Natural killer cell treated with Interleukin-12 subunit alpha and Interleukin-12 subunit beta and Interleukin-15 and Interleukin-18, amount 100 ng/mL, for 72 hours (primary cell): ENCODE measurements around the gene KRTAP9-1. TPM values are rescaled to one million over a fixed set of nuclear protein-coding genes. Genes with fewer than 3 reads are reported as not detected.

Source experiments
- ATAC-seq, 2 donors: fragments of 150-1000 bp; cut with Tn5 transposase in 1 of 2; sonication (Bioruptor Pico), chemical (Tn5 transposase) in 1 of 2; 2 replicates each; pipeline ENCODE4 v1.10.0; 2021
- DNase-seq: peaks from one replicate; pipeline ENCODE4 v3.0.0; 2022; ENCODE audit warnings: low spot score
- H3K27ac Mint-ChIP-seq, 2 donors: 1 replicate in 1 of 2; 2 replicates in 1 of 2; pipeline ENCODE4 v1.8.0; 2022; ENCODE audit warnings: mixed read lengths in 2 of 2, mild to moderate bottlenecking in 1 of 2, moderate library complexity in 1 of 2
- H3K27me3 Mint-ChIP-seq, 2 donors: 1 replicate in 1 of 2; 2 replicates in 1 of 2; pipeline ENCODE4 v1.8.0; 2022; ENCODE audit warnings: mixed read lengths in 2 of 2
- H3K36me3 Mint-ChIP-seq: one replicate; pipeline ENCODE4 v1.8.0; 2022; ENCODE audit warnings: mixed read lengths
- H3K4me1 Mint-ChIP-seq, 2 donors: 1 replicate in 1 of 2; 2 replicates in 1 of 2; pipeline ENCODE4 v1.8.0; 2022; ENCODE audit warnings: low read depth in 2 of 2, mixed read lengths in 2 of 2, mild to moderate bottlenecking in 1 of 2
- H3K4me3 Mint-ChIP-seq: one replicate; pipeline ENCODE4 v1.8.0; 2022; ENCODE audit warnings: mixed read lengths
- H3K9me3 Mint-ChIP-seq: 2 replicates; pipeline ENCODE4 v1.8.0; 2022; ENCODE audit warnings: mixed read lengths
- total RNA-seq, 2 donors: library from RNA; stranded (reverse); gene quantifications; one replicate each; pipeline ENCODE4 v1.2.3, GENCODE V29; 2022

KRTAP9-1 gene
- total RNA-seq, 2 donors from 2014 or later, result not detected

- H3K4me1 Mint-ChIP-seq, result no peaks in the 10 kb centered on the region
- H3K36me3 Mint-ChIP-seq, result no peaks in the 10 kb centered on the region
- DNase-seq (no peak), ATAC-seq (no peak)
- H3K9me3 Mint-ChIP-seq, result no peaks in the 10 kb centered on the region
- H3K27me3 Mint-ChIP-seq, result peaks cover 10 to 12% of the 10 kb centered on the region in 2 donors
- no peak overlapping the region for H3K4me3 Mint-ChIP-seq
- no peak overlapping the region for H3K27ac Mint-ChIP-seq
Measured at GRCh38 chr17:41163828-41164227, 25.9 kb upstream of the KRTAP9-1 start.

DNA sequence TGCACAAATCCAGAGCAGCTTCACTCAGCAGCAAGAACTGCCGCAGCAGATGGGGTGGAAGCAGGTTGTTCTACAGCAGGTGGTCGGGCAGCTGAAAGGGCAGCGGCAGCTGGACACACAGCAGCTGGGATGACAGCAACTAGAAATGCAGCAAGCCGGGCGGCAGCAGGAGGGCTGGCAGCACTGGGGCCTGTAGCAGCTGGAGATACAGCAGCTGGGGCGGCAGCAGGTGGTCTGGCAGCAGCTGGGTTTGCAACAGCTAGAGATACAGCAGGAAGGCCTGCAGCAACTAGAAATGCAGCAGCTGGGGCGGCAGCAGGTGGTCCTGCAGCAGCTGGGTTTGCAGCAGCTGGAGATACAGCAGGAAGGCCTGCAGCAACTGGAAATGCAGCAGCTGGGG lies 22.1 kb upstream of the KRTAP9-1 start:
- Mint-ChIP-seq H3K4me1 (no peaks in the 10 kb centered on the region), H3K27ac (no peak overlapping the region), H3K9me3 (no peaks in the 10 kb centered on the region)

GRCh38 chr17:41168121-41168520 lies 21.6 kb upstream of the KRTAP9-1 start, which contains the start of gene KRTAP4-3:
Gene KRTAP4-3 (minus strand): TSS chr17:41168221. CDS start chr17:41168172, 49 bp downstream.
- Mint-ChIP-seq H3K9me3 (no peaks in the 10 kb centered on the region), H3K36me3 (no peaks in the 10 kb centered on the region), H3K4me3 (no peak within 1 kb of the TSS), H3K27me3 (peaks cover 13 to 14% of the 10 kb centered on the region in 2 donors), H3K4me1 (no peaks in the 10 kb centered on the region), H3K27ac (no peak within 1 kb of the TSS)
- DNase-seq (no peak), ATAC-seq (no peak)

More for the DNA sequence above, 22.1 kb upstream of the KRTAP9-1 start:
- no peak for ATAC-seq
- no peak for DNase-seq
- Mint-ChIP-seq H3K4me3 (no peak overlapping the region), H3K36me3 (no peaks in the 10 kb centered on the region), H3K27me3 (peaks cover 15 to 16% of the 10 kb centered on the region in 2 donors)

- H3K36me3 Mint-ChIP-seq, result no peaks in the 10 kb centered on the region
Measured at GRCh38 chr17:41171886-41172285, 17.8 kb upstream of the KRTAP9-1 start.

GRCh38 chr17:41176744-41177387 lies 12.8 kb upstream of the KRTAP9-1 start:
- Mint-ChIP-seq H3K27ac (no peak overlapping the region), H3K9me3 (no peaks in the 10 kb centered on the region), H3K27me3 (peaks cover 7 to 31% of the 10 kb centered on the region in 2 donors), H3K4me1 (no peaks in the 10 kb centered on the region), H3K4me3 (no peak overlapping the region), H3K36me3 (no peaks in the 10 kb centered on the region)
- ATAC-seq (no peak), DNase-seq (no peak)

More at GRCh38 chr17:41171886-41172285, 17.8 kb upstream of the KRTAP9-1 start:
- ATAC-seq, result no peak
- Mint-ChIP-seq H3K9me3 (no peaks in the 10 kb centered on the region), H3K4me1 (no peaks in the 10 kb centered on the region), H3K27ac (no peak overlapping the region), H3K27me3 (peaks cover 11 to 24% of the 10 kb centered on the region in 2 donors), H3K4me3 (no peak overlapping the region)
- DNase-seq, result no peak

- Mint-ChIP-seq H3K4me1 (no peaks in the 10 kb centered on the region), H3K27me3 (peaks cover 6 to 29% of the 10 kb centered on the region in 2 donors), H3K4me3 (no peak within 1 kb of the TSS), H3K36me3 (no peaks in the 10 kb centered on the region), H3K27ac (no peak within 1 kb of the TSS), H3K9me3 (no peaks in the 10 kb centered on the region)
- no peak for ATAC-seq
- no peak for DNase-seq
Measured at GRCh38 chr17:41177727-41178271, 11.9 kb upstream of the KRTAP9-1 start, which contains the start of gene KRTAP4-2. Gene KRTAP4-2 (minus strand): TSS chr17:41178221. CDS start chr17:41178164, 57 bp downstream.

DNA sequence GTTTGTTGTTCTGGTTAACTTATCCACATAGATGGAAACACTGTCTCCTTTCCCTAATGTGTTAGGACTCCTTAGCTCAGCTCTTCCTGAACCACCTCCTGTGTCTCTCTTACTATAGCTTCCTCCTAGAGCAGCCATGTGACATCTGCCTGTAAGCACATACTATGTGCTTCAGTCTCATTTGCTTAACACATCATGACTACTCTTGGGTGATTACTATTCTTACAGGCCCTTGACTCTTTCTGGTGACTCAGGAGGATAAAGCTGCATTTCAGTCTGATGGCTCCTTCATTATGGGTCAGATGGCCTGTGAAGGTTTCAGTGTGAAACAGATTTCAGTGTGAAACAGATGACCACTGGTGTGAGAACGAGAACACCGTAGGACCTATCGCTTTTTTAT lies 11.3 kb upstream of the KRTAP9-1 start:
- no peak for ATAC-seq
- H3K4me3 Mint-ChIP-seq, result no peak overlapping the region
- no peak for DNase-seq
- no peak overlapping the region for H3K27ac Mint-ChIP-seq
- H3K36me3 Mint-ChIP-seq, result no peaks in the 10 kb centered on the region
- H3K4me1 Mint-ChIP-seq, result no peaks in the 10 kb centered on the region
- no peaks in the 10 kb centered on the region for H3K9me3 Mint-ChIP-seq
- H3K27me3 Mint-ChIP-seq, result peaks cover 9 to 29% of the 10 kb centered on the region in 2 donors

- no peaks in the 10 kb centered on the region for H3K9me3 Mint-ChIP-seq
- H3K4me1 Mint-ChIP-seq, result no peaks in the 10 kb centered on the region
- no peak overlapping the region for H3K27ac Mint-ChIP-seq
- H3K36me3 Mint-ChIP-seq, result no peaks in the 10 kb centered on the region
- ATAC-seq (no peak), DNase-seq (no peak)
- H3K4me3 Mint-ChIP-seq, result no peak overlapping the region
- H3K27me3 Mint-ChIP-seq, result peaks cover 13 to 31% of the 10 kb centered on the region in 2 donors
Measured at GRCh38 chr17:41178843-41179616, 10.7 kb upstream of the KRTAP9-1 start.

DNA sequence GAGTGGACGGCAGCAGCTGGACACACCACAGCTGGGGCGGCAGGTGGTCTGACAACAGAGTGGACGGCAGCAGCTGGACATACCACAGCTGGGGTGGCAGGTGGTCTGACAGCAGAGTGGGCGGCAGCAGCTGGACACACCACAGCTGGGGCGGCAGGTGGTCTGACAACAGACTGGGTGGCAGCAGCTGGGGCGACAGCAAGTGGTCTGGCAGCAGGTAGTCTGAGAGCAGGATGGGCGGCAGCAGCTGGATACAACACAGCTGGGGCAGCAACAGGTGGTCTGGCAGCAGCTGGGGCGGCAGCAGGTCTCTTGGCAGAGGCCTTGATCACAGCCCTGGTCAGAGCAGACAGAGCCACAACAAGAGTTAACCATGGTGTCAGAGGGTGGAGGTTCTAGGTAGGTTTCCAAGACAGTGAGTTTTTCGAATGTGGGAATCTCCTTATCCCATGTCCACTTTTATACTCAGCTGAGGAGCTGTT lies 5.2 kb upstream of the KRTAP9-1 start, which contains the start of gene KRTAP4-1:
TSS of gene KRTAP4-1 (minus strand) at position 432 of the 482 bp plus-strand sequence. CDS start at position 375, 57 bp downstream.
- H3K27ac Mint-ChIP-seq, result no peak within 1 kb of the TSS
- peaks cover 24 to 30% of the 10 kb centered on the region in 2 donors for H3K27me3 Mint-ChIP-seq
- DNase-seq (no peak), ATAC-seq (no peak)
- no peaks in the 10 kb centered on the region for H3K4me1 Mint-ChIP-seq
- no peaks in the 10 kb centered on the region for H3K36me3 Mint-ChIP-seq
- no peaks in the 10 kb centered on the region for H3K9me3 Mint-ChIP-seq
- no peak within 1 kb of the TSS for H3K4me3 Mint-ChIP-seq

- Mint-ChIP-seq H3K27ac (no peak overlapping the region), H3K9me3 (no peaks in the 10 kb centered on the region), H3K27me3 (peaks cover 24 to 30% of the 10 kb centered on the region in 2 donors), H3K36me3 (no peaks in the 10 kb centered on the region), H3K4me3 (no peak overlapping the region), H3K4me1 (no peaks in the 10 kb centered on the region)
- DNase-seq (no peak), ATAC-seq (no peak)
Measured at GRCh38 chr17:41185001-41185400, 4.7 kb upstream of the KRTAP9-1 start.

DNA sequence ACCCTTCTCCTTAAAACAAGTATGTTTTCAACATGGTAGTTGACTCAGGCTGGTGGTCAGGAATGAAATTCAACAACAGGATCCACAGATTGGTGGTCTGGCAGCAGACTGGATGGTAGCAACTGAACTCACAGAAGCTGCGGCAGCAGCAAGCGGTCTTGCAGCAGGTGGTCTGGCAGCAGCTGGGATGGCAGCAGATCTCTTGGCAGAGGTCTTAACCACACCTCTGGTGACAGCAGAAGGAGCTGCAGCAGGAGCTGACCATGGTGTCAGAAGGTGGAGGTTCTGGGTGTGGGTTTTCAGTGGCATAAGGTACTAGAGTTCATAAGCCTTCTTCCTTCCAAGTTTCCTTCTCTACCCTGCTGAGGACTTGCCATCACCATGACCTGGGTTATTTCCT lies 2.8 kb upstream of the KRTAP9-1 start:
- Mint-ChIP-seq H3K9me3 (no peaks in the 10 kb centered on the region), H3K36me3 (no peaks in the 10 kb centered on the region), H3K4me1 (no peaks in the 10 kb centered on the region), H3K4me3 (no peak overlapping the region), H3K27ac (no peak overlapping the region), H3K27me3 (peaks cover 34 to 40% of the 10 kb centered on the region in 2 donors)
- no peak for ATAC-seq
- no peak for DNase-seq

DNA sequence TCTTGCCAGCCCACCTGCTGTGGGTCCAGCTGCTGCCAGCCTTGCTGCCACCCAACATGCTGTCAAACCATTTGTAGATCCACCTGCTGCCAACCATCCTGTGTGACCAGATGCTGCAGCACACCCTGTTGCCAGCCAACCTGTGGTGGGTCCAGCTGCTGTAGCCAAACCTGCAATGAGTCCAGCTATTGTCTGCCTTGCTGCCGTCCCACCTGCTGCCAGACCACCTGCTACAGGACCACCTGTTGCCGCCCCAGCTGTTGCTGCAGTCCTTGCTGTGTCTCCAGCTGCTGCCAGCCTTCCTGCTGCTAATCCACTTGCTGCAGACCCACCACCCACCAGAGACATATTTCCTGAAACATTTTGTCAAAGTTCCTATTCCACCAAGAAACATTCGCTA lies 641 bp downstream of the KRTAP9-1 start:
- ATAC-seq (peak in 1 of 2 donors; percentile 27), DNase-seq (no peak)
- H3K9me3 Mint-ChIP-seq, result no peaks in the 10 kb centered on the region
- no peak overlapping the region for H3K4me3 Mint-ChIP-seq
- H3K27ac Mint-ChIP-seq, result no peak overlapping the region
- H3K36me3 Mint-ChIP-seq, result no peaks in the 10 kb centered on the region
- H3K27me3 Mint-ChIP-seq, result peaks cover 21 to 27% of the 10 kb centered on the region in 2 donors
- no peaks in the 10 kb centered on the region for H3K4me1 Mint-ChIP-seq

GRCh38 chr17:41196068-41196467 lies 6.4 kb downstream of the KRTAP9-1 start:
- ATAC-seq (no peak), DNase-seq (no peak)
- no peaks in the 10 kb centered on the region for H3K9me3 Mint-ChIP-seq
- peaks cover 20 to 29% of the 10 kb centered on the region in 2 donors for H3K27me3 Mint-ChIP-seq
- H3K4me1 Mint-ChIP-seq, result no peaks in the 10 kb centered on the region
- no peaks in the 10 kb centered on the region for H3K36me3 Mint-ChIP-seq
- H3K4me3 Mint-ChIP-seq, result no peak overlapping the region
- no peak overlapping the region for H3K27ac Mint-ChIP-seq
